HG03521 (cell line): ENCODE measurements around the gene JARID2.

ENCODE experiments used
- ATAC-seq: cut with Tn5 transposase; IDR thresholded peaks from one replicate; pipeline ENCODE4 v1.9.1; 2021; ENCODE audit warnings: mild to moderate bottlenecking, moderate library complexity; ENCODE audit not compliant: unreplicated experiment

JARID2 gene

GRCh38 chr6:15553031-15553430, 307.2 kb downstream of the JARID2 start:
- no peak for ATAC-seq

- no peak for ATAC-seq
Observed at GRCh38 chr6:15553736-15554294, 307.9 kb downstream of the JARID2 start.

DNA sequence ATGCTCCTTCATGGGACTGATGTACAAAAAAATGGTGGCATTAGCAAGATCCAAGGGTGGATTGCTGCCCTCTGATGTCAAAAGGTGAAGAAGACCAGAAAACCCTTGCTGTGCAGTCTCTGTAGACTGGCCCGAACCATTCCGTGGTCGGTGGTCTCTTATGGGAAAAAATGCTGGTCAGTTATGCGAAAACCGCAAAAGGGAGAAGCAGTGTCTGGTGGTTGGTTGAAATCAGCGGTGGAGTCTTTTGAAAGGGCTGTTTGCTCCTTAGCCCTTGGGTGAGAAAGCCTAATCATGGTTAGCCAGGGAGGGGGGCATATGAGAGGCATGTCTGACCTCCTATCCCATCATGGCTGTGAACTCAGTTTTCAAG, 308.8 kb downstream of the JARID2 start:
- no peak for ATAC-seq

DNA sequence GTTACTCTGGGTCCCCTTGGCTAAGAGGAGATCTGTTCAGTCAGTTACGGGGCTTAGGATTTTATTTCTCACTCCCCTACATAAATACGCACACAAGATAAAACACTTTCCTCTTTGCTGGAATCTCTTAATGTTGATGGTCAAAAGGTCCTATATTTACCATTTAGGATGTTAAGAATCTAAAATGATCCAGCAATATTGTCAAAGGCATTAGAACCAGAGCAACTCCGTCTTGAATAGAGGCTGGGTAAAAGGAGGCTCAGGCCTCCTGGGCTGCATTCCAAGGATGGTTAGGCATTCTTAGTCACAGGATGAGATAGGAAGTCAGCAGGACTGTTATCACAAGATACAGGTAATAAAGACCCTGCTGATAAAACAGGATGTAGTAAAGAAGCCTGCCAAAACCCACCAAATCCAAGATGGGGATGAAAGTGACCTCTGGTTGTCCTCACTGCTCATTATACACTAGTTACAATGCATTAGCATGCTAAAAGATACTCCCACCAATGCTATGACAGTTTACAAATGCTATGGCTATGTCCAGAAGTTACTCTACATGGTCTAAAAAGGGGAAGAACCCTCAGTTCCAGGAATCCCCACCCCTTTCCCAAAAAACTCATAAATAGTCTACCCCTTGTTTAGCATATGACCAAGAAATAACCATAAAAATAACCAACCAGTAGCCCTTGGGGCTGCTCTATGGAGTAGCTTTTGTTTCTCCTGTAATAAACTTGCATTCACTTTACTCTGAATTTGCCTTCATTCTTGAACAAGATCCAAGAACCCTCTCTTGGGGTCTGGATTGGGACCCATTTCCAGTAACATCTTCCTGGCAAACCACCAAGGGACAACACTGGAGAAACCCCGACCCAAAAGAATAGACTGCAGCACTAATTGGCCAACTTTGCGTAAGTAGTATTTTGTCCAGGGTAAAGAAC, 309.5 kb downstream of the JARID2 start:
- ATAC-seq: no peak

DNA sequence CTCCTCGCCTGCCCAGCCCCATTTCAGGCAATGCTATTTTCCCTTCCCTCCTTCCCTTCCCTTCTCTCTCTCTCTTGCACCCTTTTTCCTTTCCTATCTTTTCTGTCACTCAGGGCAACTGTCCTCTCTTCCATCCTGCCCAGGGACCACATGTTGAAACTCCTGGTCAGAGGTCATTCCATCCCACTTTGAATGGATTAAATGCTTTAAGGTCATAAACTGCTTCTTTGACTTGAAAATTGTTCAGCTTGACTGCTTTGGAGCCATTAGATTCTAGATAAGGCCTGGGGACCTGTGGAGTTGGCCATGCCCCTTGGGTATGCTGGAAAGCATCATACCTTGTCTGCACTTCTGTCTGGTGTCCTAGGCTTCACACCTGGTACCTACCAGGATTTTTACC, 310.8 kb downstream of the JARID2 start:
- no peak for ATAC-seq

DNA sequence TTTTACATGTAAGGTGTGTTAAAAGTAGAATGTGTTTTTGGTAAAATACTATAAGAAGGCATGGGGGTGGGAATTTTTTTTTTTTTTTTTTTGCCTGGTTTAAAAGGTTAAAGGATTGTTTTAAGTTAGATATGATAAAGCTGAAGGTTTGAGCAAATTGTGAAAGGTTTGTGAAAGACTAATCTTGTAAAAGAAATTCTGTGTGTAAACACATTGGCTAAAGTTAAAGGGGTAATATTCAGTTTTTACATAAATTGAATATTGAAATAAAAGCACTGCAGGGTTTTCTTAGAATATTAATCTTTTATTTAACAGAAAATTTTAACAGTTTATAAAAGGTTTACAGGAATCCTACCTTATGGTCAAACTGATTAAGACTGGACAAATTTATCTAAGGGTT, 311.3 kb downstream of the JARID2 start:
- no peak for ATAC-seq

- ATAC-seq: no peak
Observed at GRCh38 chr6:15560713-15561112, 314.8 kb downstream of the JARID2 start.

- ATAC-seq: no peak
Observed at GRCh38 chr6:15561447-15562199, 315.8 kb downstream of the JARID2 start.

GRCh38 chr6:15562977-15563376, 317.1 kb downstream of the JARID2 start:
- ATAC-seq: no peak

GRCh38 chr6:15569035-15569995, 323.4 kb downstream of the JARID2 start:
- no peak for ATAC-seq

- ATAC-seq: no peak
Observed at GRCh38 chr6:15570171-15570570, 324.3 kb downstream of the JARID2 start.
